Measurements from ENCODE around the gene MT2A. TPM values are rescaled to one million over a fixed set of nuclear protein-coding genes. Genes with fewer than 3 reads are reported as not detected.

MT2A gene
- total and polyA plus RNA-seq, 2 of the 13 experiments (the other 11 are each of a cell fraction or from before 2014, with no cell fraction given): 135 to 371 TPM

DNA sequence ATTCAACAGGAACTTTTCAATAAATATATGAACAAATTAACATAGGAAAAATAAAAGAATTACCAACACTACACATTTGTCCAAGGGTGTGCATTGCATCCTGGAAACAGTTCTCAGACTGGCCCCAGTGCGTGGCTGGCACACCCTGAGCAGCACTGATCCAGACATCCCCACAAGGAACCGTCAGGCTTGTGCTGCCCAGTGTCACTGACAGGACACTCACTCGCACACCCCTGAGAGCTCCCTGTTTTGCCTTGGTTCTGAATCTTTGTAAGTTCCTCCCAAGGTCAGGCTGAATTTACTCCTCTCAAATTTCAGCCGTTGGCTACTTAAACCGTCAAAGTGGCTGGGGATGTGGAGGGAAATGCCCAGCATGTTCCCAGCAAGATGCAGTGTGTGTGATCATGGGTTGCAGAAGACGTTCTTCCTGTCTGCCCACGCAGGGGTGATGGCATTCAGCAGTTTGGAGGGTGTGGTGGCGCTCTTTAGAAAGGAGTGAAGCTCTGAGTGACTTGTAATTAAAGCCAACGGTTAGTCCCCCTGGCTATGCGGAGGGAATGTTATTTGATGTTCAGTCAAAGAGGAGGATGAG, 1.7 kb downstream of the MT2A start (continued):
- TF ChIP-seq CBX1 (IDR thresholded peaks at IDR 0.05; ENCODE audit: low read depth) (no peak), CHD4 (IDR thresholded peaks at IDR 0.05; ENCODE audit: borderline replicate concordance, low read length) (no peak), ZNF776 (CRISPR knock-in tag; IDR thresholded peaks at IDR 0.05) (no peak), ZFP62 (CRISPR knock-in tag; IDR thresholded peaks at IDR 0.05) (no peak), ZNF12 (CRISPR knock-in tag; IDR thresholded peaks at IDR 0.05) (no peak), ZNF431 (CRISPR knock-in tag; IDR thresholded peaks at IDR 0.05; ENCODE audit: borderline replicate concordance, low read depth) (no peak), ZNF335 (CRISPR knock-in tag; IDR thresholded peaks at IDR 0.05) (0 out of 2 replicates have a peak, but pooled peaks have one; percentile 7), SSRP1 (CRISPR knock-in tag; IDR thresholded peaks at IDR 0.05) (0 out of 2 replicates have a peak, but pooled peaks have one; percentile 26), CREBL2 (CRISPR knock-in tag; IDR thresholded peaks at IDR 0.05; ENCODE audit: borderline replicate concordance) (no peak), ZC3H13 (CRISPR knock-in tag; IDR thresholded peaks at IDR 0.05) (peak; percentile 59; the same call in 1 of the 2 replicates), JUND (CRISPR knock-in tag; IDR thresholded peaks at IDR 0.05) (no peak), ZNF496 (CRISPR knock-in tag; IDR thresholded peaks at IDR 0.05; ENCODE audit: insufficient replicate concordance) (no peak), ZNF549 (CRISPR knock-in tag; IDR thresholded peaks at IDR 0.05) (no peak), MTA3 (CRISPR knock-in tag; IDR thresholded peaks at IDR 0.05) (no peak), TBX3 (IDR thresholded peaks at IDR 0.05; ENCODE audit: borderline replicate concordance) (no peak), YEATS4 (CRISPR knock-in tag; IDR thresholded peaks at IDR 0.05; ENCODE audit: borderline replicate concordance) (no peak), DMAP1 (CRISPR knock-in tag; IDR thresholded peaks at IDR 0.05) (no peak), POLR2G (IDR thresholded peaks at IDR 0.05; ENCODE audit: low read depth, low read length) (peak; percentile 49; the same call in 1 of the 2 replicates), ZNF180 (CRISPR knock-in tag; IDR thresholded peaks at IDR 0.05; ENCODE audit: borderline replicate concordance, low read depth) (no peak), PLRG1 (conservative IDR thresholded peaks at IDR 0.05) (no peak), ISL2 (CRISPR knock-in tag; IDR thresholded peaks at IDR 0.05) (no peak)
- TF ChIP-seq, protein P1, sequence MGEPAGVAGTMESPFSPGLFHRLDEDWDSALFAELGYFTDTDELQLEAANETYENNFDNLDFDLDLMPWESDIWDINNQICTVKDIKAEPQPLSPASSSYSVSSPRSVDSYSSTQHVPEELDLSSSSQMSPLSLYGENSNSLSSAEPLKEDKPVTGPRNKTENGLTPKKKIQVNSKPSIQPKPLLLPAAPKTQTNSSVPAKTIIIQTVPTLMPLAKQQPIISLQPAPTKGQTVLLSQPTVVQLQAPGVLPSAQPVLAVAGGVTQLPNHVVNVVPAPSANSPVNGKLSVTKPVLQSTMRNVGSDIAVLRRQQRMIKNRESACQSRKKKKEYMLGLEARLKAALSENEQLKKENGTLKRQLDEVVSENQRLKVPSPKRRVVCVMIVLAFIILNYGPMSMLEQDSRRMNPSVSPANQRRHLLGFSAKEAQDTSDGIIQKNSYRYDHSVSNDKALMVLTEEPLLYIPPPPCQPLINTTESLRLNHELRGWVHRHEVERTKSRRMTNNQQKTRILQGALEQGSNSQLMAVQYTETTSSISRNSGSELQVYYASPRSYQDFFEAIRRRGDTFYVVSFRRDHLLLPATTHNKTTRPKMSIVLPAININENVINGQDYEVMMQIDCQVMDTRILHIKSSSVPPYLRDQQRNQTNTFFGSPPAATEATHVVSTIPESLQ (CRISPR knock-in tag; conservative IDR thresholded peaks at IDR 0.05): no peak
- TF ChIP-seq, protein P2, sequence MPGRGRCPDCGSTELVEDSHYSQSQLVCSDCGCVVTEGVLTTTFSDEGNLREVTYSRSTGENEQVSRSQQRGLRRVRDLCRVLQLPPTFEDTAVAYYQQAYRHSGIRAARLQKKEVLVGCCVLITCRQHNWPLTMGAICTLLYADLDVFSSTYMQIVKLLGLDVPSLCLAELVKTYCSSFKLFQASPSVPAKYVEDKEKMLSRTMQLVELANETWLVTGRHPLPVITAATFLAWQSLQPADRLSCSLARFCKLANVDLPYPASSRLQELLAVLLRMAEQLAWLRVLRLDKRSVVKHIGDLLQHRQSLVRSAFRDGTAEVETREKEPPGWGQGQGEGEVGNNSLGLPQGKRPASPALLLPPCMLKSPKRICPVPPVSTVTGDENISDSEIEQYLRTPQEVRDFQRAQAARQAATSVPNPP (CRISPR knock-in tag; IDR thresholded peaks at IDR 0.05): no peak
- TF ChIP-seq, protein P3, sequence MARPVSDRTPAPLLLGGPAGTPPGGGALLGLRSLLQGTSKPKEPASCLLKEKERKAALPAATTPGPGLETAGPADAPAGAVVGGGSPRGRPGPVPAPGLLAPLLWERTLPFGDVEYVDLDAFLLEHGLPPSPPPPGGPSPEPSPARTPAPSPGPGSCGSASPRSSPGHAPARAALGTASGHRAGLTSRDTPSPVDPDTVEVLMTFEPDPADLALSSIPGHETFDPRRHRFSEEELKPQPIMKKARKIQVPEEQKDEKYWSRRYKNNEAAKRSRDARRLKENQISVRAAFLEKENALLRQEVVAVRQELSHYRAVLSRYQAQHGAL (CRISPR knock-in tag; IDR thresholded peaks at IDR 0.05; ENCODE audit: not compliant biosample characterization): no peak
- TF ChIP-seq, protein P4, sequence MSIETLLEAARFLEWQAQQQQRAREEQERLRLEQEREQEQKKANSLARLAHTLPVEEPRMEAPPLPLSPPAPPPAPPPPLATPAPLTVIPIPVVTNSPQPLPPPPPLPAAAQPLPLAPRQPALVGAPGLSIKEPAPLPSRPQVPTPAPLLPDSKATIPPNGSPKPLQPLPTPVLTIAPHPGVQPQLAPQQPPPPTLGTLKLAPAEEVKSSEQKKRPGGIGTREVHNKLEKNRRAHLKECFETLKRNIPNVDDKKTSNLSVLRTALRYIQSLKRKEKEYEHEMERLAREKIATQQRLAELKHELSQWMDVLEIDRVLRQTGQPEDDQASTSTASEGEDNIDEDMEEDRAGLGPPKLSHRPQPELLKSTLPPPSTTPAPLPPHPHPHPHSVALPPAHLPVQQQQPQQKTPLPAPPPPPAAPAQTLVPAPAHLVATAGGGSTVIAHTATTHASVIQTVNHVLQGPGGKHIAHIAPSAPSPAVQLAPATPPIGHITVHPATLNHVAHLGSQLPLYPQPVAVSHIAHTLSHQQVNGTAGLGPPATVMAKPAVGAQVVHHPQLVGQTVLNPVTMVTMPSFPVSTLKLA (IDR thresholded peaks at IDR 0.05): no peak
- TF ChIP-seq, protein P5, sequence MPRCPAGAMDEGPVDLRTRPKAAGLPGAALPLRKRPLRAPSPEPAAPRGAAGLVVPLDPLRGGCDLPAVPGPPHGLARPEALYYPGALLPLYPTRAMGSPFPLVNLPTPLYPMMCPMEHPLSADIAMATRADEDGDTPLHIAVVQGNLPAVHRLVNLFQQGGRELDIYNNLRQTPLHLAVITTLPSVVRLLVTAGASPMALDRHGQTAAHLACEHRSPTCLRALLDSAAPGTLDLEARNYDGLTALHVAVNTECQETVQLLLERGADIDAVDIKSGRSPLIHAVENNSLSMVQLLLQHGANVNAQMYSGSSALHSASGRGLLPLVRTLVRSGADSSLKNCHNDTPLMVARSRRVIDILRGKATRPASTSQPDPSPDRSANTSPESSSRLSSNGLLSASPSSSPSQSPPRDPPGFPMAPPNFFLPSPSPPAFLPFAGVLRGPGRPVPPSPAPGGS (CRISPR knock-in tag; IDR thresholded peaks at IDR 0.05): no peak
